Activated CD4-positive, alpha-beta T cell treated with anti-CD3 and anti-CD28 coated beads for 4 hours (primary cell): ENCODE measurements around the gene TEC.

ENCODE experiments used
- DNase-seq, 2 donors: peaks; one replicate each; pipeline ENCODE4 v3.0.0-alpha.2; 2020

The TEC gene

DNA sequence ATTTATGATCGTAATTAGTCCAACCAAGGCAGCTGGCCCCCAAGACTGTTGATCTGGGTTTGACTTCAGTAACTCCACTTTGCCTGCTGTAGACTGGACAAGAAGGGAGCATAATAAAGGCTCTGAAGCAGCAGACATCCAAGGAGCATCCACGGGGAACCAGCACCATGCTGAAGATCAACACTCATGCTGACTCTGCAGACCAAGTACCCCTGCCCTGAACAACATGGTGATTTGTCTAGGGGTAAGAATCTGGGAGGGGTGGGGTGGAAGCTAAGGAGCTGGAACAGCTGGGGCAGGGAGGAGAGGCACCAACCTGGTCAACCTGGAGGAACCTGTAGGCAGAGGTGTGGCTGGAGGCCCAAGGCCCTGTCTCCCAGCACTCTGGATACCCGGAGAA, 2.1 kb downstream of the TEC start:
- DNase-seq: no peak

DNA sequence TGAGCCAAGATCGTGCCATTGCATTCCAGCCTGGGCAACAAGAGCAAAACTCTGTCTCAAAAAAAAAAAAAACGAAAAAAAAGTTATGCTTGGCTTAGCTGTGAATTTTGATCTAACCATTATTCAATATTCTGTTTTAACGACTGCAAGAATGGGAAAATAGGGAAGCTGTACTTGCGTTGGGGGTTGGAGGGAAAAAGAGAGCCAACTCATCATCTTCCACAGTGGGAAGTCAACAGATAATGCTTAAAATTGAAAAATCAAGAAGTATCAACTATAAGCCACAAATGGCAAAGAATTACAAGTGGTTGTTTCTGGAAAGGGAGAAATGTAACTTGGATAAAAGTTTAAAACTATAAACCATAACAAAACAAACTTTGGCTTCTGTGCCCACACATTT, 2.9 kb downstream of the TEC start:
- no peak for DNase-seq

GRCh38 chr4:48262926-48263325, 6.7 kb downstream of the TEC start:
- no peak for DNase-seq

DNA sequence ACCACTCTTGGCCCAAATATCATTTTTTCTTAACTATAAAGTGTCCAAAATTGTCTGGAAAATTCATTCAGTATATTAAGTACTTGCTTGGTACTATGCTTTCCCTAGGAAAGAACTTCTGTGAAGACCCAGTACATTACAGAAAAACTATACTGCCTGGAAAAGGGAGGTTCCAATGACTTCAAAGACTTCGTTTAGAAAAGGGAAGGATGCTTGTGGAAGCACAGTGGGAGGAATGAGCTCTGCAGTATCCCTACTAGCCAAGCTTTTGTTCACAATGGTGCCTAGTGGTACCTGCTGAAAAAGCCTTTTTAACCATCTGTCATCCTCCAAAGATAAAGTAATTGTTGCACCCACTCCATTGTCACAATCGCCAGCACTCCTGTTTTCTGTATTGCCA, 7.2 kb downstream of the TEC start:
- DNase-seq: no peak

- no peak for DNase-seq
Observed at GRCh38 chr4:48261281-48261680, 8.4 kb downstream of the TEC start.

DNA sequence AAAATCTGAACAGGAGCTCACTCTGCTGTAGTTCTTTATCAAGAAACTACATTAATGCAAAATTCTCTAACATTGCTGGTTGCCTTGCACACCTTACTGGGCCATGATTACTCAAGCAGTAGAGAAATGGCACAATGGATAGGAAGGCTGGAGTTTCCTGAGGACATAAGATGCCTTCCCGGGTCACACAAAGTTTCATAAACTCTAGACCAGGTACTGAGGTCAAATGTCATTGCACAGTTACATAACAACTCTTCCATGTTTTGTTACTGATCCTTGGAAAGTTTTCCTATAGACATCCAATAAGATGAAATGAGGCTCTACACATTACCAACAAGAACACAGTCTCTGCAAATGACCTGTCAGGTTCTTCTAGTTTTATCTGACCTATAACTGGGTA, 9.9 kb downstream of the TEC start:
- DNase-seq: no peak

DNA sequence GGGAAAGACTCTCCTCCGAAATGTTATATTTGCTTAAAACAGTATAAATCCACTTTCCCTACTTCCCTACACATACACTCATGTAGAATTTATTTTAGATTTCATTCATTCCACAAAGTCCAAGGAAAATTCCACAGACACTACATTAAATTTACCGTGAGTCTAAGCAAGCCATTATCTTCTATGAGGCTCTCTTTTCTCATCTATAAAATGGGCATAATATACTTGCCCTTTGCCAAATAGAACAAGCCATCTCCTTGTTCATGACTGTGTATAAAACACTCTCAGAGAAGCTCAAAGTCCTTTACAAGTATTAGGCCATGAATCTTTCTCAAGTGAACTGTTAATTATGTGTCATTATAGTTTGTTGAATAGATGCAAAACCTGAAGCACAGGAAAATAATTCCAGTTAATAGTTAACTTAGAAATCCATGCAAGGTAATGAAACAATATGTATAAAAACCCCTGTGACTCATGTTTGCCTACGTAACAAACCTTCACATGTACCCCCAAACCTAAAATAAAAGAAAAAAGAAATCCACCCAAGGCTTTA, 10.7 kb downstream of the TEC start:
- DNase-seq: no peak

GRCh38 chr4:48255959-48256342, 13.7 kb downstream of the TEC start:
- no peak for DNase-seq

DNA sequence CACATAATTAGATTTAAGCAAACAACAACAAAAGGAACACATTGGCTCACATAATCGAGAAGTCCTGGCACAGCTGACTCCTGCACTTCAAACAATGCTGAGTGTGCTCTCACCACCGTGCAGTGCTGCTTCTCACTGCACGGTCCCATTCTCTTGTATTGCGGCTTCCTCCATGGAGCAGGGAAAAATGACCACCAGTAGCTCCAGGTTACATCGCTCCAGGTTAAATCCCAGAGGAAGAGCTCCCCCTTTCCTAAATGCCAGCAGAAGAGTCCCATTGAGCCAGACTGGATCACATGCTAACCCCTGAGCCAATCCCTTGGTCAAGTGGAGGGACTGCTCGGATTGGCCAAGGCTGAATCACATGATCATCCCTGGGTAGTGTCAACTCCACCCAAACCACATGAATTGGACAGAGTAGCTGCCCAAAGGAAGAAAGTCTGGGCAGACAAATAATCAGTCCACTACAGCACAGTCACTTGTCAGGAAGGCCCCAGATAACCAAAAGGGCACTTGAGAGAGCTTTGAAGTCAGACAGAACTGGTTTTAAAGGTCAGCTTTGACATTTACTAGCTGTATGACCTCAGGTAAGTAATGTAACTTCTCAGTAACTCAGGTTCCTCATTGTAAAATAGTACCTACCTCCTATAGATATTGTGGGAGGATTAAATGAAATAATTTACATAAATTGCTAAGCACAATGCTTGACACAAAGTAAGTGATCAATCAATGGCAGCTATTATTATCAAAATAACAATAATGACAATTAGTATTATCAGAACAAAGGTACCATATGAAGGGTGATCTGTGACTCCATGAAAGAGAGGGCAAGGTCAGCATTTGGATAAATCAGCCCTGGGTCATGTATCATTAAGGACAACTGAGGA, 14.3 kb downstream of the TEC start:
- DNase-seq: no peak

DNA sequence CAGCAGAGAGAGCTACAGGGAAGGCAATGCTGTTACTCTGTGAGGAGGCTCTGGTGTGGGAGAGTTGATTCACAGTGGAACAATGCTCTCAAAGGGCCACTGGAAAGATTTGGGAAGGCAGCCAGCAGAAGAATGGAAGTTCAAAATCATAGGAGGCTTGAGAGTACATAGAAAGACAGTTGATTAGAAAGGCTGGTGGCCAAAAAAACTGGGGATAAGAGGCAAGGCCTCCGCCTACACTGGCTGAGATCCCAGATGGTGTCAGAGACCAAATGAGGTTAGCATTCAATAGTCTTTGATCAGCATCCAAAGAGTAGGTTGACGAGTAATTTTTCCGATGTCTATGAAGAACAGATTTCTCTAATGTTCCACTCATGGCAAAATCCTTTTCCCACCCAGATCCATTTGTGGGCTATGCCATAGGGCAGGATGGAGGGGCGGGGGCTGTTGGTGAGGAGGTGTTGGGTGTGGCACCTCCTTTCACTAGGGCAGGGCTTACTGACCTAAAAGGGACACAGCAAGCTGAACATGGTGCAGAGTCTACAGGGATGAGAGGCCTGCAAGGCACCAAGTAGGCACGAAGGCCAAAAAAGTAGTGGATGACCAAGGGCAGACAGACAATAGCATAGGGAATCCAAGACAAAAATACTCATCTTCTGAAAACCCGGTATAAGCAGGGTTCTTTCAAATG, 15.1 kb downstream of the TEC start:
- no peak for DNase-seq

- no peak for DNase-seq
Observed at GRCh38 chr4:48252313-48252712, 17.3 kb downstream of the TEC start.

- no peak for DNase-seq
Observed at GRCh38 chr4:48250980-48251379, 18.7 kb downstream of the TEC start.

GRCh38 chr4:48250343-48250742, 19.3 kb downstream of the TEC start:
- DNase-seq: no peak

DNA sequence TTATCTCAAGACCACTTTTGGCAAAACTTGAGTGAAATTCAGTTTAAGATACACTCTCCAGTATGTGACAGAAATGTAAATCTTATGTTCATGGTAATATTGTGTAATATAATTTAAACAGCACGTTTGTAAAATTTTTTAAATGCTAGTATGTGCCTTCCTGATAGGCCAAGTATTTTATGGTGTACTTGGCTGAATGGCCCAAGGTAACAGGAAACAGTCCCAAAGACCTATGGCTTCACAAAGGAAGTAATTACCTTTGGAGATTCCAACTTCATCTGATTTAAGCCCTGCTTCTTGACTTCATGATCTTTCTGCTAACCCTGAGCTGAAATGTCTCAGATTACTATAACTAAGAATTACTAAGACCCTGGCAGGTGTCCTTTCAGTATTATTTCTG, 20.3 kb downstream of the TEC start:
- no peak for DNase-seq

DNA sequence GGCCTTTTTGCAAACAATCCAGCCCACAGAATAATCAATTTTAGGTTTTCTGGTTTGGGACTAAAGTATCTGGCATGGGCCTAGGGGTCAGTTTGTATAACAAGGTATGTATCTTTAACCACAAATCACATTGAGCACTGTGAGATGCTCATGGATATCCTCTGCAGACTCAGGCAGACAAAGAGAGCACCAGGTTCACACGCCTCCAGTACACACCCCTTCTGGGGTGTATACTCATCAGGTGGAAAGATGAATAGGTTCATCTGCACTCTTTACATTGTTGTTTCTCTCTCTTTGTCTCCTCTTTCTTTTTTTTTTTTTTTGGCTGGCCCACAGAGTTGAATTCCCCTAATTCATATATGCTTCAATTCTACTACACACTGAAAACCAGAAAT, 21.1 kb downstream of the TEC start:
- no peak for DNase-seq

- DNase-seq: no peak
Observed at GRCh38 chr4:48247878-48248558, 21.6 kb downstream of the TEC start.

GRCh38 chr4:48247142-48247877, 22.3 kb downstream of the TEC start:
- DNase-seq: no peak

GRCh38 chr4:48244665-48245064, 25.0 kb downstream of the TEC start:
- no peak for DNase-seq

- no peak for DNase-seq
Observed at GRCh38 chr4:48243887-48244286, 25.8 kb downstream of the TEC start.

GRCh38 chr4:48243429-48243828, 26.2 kb downstream of the TEC start:
- DNase-seq: no peak

GRCh38 chr4:48242511-48243195, 27.0 kb downstream of the TEC start:
- DNase-seq: no peak

DNA sequence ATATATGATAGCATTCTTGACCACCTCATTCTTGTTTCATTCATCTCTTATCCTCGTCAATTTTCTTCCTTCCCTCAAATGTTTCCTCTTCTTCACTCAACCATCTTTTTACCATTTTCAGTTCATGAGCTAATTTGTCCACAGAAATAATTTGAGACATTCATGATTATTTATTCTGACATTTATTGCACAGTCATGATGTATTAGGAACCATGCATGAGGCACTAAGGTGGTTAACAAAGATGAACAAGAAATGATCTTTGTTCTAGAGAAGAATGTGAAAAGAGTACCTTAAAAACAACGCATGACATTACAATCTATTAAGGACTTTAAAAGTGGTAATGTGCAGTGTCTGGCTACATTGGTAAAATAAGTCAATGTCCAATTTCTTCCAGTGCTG, 27.9 kb downstream of the TEC start:
- DNase-seq: no peak
